A172 (cell line): ENCODE data around the gene FAM216B. TPM values are rescaled to one million over a fixed set of nuclear protein-coding genes. Genes with fewer than 3 reads are reported as not detected.
A peak's percentile ranks its signal among the peaks of the same experiment; 100 is the strongest.

Experiments used
- DNase-seq: peaks from one replicate; pipeline ENCODE4 v3.0.0-alpha.2; 2015; ENCODE audit warnings: low spot score
- total RNA-seq: library from RNA; depleted of rRNA; stranded (reverse); fragments of >200 nt; shearing (Covaris generic); gene quantifications from 2 replicates; pipeline ENCODE4 v1.2.3, GENCODE V29; 2014; rRNA removed

Gene FAM216B
- total RNA-seq, 1 experiment from 2014 or later = not detected

GRCh38 chr13:42832341-42833096, 51.1 kb downstream of the FAM216B start:
- peak; percentile 66 for DNase-seq

- no peak for DNase-seq
Measured at GRCh38 chr13:42834946-42835345, 53.6 kb downstream of the FAM216B start.

GRCh38 chr13:42836930-42837690, 55.7 kb downstream of the FAM216B start:
- no peak for DNase-seq

Other genes starting within 250 kb of the FAM216B start
- gene TNFSF11, start 207.4 kb upstream of the FAM216B start, total RNA-seq = not detected in 2 replicates
- gene EPSTI1, start 210.7 kb downstream of the FAM216B start, total RNA-seq = 1.7 and 2.4 TPM in 2 replicates
- 3.4 and 5.4 TPM in 2 replicates for gene DNAJC15, start 242.0 kb downstream of the FAM216B start, total RNA-seq